HG02938 (cell line): Measurements from ENCODE around the gene BMPR1B.

Experiments
- ATAC-seq: cut with Tn5 transposase; IDR thresholded peaks from one replicate; pipeline ENCODE4 v1.9.1; 2021; ENCODE audit warnings: mild to moderate bottlenecking, moderate library complexity; ENCODE audit not compliant: unreplicated experiment

Gene BMPR1B

DNA sequence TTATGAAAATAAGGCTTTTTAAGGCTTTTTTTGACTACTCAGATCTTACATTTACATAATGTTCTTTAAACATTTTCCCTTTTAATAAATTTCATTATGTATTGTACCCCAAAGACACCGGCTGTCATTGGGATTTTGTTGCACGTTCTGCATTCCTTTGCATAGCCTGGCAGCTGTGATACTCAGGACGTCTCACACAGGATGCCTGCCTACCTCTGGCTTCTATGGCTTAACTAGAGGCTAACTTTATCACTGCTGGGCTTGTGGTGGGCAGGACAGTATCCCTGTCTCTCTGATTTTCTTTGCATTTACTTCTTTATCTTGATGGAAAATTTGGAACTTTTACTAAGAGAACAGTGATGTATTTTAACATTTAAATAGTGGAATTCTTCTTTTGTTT, 147.8 kb downstream of the BMPR1B start:
- ATAC-seq = no peak

DNA sequence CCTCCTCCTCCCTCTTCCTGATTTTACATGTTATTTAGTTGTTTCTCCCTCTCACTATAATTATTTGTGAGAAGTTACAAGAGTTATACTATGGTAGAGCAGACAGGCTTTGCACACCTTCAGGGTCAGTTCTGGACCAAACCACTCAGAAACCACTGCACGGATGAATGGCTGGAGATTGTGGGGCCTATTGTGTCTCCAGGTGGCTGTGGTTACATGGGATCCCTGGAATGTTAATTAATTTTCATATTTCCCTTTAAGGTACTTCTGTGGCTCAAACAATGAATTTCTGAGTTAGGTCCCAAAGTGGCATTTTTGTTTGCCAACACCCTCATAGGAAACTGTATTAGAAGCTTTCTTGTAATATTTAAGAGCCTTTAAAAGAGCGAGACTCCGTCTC, 151.9 kb downstream of the BMPR1B start:
- ATAC-seq = no peak

DNA sequence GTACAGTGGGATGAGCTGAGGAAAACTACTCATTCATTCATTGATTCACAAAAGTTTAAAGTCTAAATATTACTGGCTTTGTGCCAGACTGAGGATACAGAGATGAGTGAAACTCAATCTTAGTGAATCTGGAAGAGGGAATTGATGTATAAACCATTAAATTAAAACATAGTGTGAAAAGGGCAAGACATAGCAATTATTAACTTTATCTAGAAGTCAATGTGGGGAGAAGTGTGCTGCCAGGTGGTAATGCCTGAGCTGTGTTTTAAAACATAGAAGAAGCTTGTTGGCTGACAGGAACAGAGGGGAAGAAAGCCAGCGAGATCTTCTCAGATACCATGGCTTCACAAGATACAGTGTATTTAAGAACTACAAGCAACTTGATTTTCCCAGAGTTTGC, 153.4 kb downstream of the BMPR1B start:
- no peak for ATAC-seq

DNA sequence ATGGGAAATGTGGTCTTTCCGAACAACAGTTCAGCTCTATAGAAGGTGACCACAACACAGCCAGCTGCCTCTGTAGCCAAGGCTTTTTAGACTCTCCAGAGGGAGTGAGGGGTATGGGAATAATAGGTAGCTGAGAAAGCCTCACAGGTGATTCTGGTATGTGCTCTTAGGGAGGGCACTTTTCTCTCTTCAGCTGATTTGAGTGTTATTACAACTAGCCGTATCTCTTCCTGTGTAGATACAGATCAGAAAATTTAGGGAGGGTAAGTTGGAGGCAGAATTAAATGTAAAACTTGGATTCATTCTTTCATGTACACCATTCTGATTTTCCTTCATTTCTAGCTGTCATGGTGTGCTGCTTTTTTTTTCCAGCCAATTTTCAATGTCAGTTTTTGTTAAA, 154.9 kb downstream of the BMPR1B start:
- ATAC-seq = no peak

DNA sequence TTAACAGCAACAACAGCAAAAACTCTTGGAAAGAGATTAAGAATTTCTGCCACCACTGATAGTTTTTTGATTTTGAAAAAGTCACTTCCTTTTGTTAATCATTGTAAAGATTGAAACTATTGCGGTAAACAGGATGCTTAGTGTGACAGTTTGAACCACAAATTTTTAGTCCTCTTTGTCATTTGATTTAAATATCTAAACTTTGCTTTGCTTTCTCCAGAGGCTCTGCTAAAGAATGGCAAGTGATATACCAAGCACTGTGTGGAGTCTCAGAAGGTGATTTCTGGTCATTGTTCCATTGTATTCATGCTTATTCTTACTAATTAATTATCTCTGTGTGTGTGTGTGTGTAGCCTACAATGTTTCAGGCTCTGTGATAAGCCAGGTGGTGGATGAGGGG, 155.6 kb downstream of the BMPR1B start:
- ATAC-seq = peak; percentile 92

DNA sequence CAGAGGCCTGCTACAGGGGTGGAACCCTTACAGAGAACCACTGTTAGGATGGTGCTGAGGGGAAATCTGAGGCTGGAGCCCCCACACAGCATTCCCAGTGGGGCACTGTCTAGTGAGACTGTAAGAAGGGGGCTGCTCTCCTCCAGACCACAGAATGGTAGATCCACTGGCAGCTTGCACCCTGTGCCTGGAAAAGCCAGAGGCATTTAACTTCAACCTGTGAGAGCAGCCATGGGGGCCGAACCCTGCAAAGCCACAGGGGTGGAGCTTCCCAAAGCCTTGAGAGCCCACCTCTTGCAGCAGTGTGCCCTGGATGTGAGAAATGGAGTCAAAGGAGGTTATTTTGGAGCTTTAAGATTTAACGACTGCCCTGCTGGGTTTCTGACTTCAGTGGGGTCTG, 159.4 kb downstream of the BMPR1B start:
- ATAC-seq = no peak

DNA sequence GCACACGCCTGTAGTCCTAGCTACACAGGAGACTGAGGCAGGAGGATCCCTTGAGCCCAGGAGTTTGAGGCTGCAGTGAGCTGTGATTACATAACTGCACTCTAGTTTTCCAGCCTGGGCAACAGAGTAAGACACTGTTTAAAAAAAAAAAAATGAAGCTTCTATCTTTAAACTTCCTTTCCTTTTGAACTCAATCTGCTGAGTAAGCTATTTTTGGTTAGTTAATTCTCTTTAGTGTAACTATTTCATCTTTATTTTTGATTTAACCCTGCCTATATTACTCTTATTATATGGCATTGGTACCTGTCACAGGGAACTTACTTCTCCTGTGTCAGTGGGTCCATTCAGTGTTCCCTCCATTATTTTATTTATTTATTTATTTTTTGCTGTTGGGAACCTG, 160.8 kb downstream of the BMPR1B start:
- ATAC-seq = no peak

DNA sequence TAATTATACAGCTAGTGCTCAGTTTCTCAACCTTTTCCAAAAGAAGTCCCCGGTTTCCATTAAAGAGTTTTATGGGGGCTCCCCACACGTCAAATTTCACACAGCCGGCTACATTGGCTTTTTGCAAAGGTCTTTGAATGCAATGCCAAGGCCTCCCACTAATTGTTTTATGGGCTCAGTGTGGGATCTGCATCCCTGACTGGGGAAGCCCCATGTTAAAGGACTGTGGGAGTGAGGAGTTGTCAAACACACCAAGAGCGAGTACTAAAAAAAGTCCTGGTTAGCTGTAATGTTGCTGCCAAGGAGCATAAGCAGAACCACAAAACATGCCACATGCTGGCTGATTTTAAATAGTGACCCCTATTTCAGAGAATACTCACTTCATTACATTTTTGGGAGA, 162.6 kb downstream of the BMPR1B start:
- no peak for ATAC-seq

DNA sequence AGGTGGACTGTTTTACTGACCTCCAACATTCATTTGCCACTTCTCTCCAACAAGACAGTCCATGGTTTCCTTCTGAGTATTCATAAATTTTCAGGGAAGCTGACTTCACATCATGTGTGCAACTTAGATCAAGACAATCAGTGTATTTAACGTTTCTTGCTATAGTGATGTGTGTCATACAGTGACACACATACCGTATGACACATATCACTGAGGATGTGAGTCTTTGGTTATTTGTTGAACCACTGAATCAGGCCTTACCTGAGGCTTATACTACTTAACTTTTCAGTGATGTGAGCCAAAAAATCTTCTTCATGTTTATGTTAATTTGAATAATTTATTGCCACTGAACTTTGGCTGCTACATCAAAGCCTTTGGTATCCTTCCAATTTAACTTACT, 166.8 kb downstream of the BMPR1B start:
- ATAC-seq = no peak

DNA sequence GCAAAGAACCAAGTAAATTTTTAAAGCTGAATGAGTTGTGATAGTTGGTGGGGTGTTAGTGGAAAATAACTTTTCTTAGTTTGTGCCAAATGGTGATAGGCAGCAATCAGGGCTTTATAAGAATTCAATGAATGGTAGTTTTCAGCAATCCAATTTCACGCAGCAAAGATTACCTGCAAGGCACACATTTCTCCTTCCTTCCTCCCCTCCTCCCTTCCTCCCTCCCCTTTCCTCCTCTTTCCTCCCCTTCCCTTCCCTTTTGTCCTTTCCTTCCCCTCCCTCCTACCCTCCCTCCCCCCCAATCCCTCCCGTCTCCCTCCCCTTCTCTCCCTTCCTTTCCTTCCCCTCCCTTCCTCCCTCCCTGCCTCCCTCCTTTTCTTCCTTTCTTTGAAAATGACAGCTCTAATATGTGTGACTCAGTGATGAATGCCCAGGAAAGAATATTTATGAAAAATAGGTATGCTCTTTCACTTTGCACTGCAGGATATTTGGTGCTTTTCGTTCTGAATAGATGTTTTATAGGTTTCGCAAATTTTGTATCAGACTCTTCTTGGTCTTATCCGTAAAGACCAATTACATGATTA, 168.1 kb downstream of the BMPR1B start:
- no peak for ATAC-seq

DNA sequence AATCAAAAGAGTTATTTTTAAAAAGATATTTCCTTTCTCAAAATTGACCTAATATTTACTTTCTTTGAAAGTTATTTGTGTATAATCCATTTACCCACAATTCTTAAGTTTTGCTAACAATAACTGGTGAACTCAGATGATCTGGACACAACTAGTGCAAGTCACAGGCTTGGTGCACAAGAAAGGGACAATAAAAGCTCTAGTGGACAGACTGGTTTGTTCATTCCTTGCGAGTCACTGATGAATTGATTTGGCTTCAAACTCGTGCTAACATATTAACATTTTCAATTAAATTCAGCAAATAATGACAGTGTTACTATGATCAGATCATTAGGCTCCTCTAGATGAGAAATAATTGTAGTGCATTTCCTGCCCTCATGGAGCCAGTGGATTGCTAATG, 169.2 kb downstream of the BMPR1B start:
- ATAC-seq = no peak

DNA sequence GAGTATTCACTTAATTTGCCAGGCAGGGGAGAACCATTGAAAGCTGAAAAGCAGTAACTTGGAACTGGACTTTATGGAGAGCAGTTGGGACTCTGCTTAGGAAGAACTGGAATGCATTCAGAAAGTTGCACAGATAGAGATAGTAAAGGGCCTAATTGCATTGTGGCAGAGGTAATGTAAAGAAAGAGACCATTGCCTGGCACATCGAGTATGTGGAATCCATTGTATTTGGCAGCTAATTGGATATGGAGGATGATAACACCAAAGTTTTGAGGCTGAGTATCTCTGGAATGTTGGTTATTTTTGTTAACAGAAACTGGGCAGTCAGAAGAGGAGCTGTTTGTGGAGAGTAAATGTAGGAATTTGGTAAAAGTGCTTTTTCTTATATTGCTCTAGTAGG, 169.9 kb downstream of the BMPR1B start:
- ATAC-seq = no peak

DNA sequence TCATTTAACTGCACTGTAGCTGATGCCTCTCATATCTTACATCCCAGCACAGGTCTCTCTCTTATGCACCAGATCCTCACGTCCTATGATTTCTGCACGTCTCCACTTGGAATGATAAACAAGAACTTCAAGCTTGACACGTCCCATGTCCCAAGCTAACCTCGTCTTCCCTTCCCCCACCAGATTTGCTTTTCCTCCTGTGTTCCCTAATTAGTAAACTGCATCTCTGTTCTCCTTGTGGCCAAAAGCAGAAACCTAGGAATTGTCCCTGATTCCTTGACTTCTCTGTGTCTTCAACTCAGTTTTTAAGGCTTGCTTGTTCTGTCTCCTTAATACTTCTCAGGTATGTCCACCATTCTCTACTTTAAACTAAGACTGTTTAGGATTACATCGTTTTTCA, 171.9 kb downstream of the BMPR1B start:
- ATAC-seq = no peak

DNA sequence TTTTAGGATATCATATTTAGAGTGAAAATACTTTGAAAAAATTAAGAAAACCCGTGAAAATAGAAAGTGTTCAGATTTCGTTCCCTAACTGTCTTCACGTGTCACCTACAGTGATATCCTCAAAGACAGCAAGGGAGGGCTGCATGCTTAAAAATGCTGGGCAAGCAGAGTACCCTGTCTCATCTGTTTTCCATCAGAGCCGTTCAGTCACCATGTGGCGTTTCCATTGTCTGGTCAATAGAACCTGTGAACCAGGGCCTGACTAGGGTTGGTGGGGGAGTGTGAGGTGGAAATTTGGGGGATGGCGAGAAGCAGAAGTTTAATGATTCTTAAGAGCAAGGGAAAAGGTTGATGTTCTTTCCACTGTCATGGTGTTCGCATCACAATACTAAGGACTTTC, 173.9 kb downstream of the BMPR1B start:
- ATAC-seq = no peak

DNA sequence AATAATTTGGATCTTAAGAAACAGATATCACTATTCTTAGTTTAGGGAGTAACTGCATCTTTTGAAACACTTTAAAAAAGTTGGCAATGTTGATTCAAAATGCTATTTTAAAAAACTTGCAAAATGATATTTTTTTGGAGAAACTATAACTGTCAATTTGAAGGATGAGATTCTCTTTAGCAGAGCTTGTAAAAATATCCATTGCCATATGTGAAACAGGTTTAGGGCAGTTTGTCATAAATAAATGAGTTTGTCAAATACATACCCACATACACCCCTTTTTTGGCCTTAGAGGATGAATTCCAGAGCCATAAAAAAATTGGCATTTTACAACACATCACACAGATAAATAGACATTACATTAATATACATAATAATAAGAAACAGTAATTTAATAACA, 174.6 kb downstream of the BMPR1B start:
- ATAC-seq = no peak

DNA sequence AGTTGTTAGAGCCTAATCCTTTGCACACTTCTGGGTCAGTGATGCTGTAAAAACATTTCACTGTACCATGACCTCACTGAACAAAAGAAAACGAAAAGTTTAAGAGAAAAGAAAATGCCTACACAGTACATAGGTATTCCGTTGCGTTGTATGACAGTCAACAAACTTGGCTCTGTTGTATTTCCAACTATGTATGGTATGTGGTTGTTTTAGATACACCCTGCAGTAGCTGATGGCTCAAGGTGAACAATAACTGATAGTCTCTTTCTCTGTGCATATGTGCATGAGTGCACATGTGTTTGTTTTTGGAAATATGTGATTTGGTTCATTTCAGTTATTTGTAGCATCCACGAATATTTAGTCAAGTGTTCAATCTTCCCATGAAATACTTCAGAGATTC, 176.0 kb downstream of the BMPR1B start:
- no peak for ATAC-seq

DNA sequence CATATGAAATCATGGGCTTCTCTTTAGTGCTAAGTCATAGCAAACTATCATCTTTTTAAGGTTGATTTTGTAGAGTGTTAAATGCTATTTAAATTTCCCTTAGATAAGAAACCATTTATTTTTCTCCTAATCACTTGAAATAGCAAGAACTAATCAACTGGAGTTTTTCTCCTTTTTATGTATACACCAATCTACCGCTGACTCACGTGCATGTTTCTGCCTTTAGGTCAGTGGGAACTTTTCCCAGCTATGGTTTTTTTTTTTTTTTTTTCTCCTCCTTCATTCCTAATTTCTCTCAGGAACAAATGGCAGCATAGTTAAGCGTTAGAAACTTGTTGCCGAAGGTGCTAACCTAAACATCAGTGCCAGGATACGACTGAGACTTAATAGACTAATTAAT, 176.4 kb downstream of the BMPR1B start:
- ATAC-seq = no peak

DNA sequence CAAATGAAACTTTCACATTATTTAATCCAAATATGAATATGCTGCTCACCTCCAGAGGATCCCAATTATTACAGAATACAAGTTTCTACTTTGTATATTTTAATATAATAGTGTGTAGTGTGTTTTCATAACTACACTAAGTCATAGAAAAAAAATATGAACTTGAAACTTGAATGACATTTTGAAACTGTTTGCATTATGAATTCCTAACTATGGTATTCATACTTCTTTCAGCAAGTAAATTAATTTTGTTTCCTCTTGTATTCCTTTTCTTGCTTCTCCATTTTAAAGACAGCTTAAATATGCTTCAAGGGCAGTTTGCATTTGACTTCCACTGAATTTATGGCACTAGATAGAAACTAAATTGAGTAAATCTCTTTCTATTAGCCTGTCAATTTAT, 177.1 kb downstream of the BMPR1B start:
- no peak for ATAC-seq

DNA sequence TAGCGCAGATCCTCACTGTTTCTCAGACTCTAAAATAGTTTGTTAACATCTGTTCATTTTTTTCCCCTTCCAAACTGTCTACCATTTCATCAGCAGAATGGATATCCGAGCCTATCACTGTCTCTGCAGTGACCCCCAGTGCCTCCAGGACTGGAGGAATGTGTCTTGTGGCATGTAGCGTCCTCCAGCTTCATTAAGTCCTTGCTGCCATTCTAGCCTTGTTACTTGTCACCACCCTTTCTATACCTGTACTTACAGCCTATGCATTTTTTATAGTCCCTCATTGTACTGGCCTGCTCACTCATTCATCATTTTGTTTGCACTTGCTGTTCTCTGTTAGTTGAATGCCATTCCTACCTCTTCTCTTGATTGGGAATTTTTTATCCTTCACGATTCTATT, 179.1 kb downstream of the BMPR1B start:
- no peak for ATAC-seq

DNA sequence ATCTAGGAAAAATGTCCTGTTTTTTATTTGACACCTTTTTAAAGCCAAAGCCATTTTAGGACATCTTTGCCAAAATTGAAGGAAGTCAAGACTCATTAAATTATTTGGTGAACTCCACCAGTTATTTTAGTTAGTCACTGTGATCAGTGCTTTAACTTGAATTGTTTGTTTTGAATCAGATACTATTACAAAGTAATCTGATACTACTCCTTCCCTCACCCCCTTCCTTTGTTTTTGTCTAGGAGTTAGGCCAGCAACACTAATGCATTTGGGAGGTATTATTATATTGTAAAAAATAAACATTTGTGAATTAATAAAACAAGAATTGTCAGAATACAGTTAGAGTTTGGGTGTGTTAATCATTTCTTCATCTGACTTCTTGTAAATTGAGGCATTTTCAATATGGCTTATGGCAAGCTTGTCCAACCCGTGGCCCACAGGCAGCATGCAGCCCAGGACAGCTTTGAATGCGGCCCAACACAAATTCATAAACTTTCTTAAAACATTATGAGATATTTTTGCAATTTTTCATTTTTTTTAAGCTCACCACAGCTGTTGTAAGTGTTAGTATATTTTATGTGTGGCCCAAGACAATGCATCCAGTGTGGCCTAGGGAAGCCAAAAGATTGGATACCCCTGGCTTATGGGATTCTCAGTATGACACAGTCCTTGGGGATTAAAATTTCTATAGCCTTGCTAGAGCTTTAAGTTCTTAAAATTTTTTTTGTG, 182.2 kb downstream of the BMPR1B start:
- no peak for ATAC-seq

DNA sequence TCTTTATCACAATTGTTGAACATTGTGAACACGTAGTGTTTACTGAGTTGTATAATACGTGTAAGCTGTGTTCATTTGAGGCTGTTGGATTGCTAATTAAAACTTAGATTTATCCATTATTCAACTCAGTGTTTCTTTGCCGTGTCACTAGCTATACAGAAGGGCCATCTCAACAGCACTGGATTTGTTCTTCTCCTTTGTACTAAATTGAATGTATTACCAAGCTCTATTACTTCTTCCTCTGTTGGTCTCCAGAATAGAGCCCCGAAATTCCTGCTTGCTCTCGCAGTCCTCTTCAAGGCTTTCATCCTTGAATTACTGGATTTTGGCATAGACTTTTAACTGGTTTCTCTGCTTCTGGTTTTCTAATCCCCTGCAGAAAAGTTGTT, 182.8 kb downstream of the BMPR1B start:
- ATAC-seq = no peak

DNA sequence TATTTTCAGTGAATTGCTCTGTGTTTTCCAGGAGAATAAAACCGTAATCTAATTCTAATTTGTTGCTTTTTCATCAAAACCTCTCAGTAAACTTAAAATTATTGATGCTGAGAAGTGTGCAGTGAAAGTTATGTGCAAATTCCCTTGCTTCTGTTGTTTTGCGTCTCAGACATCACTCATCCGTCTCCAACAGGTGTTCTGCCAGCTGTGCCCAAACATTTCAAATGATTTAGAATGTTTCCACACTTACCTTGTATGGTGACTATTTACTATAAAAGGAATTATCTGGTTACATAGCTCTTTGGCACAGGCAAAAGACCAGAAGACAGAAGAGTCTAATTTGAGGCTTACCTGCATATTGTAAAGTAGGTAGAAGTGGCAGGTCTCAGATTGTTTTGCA, 184.0 kb downstream of the BMPR1B start:
- ATAC-seq = no peak

DNA sequence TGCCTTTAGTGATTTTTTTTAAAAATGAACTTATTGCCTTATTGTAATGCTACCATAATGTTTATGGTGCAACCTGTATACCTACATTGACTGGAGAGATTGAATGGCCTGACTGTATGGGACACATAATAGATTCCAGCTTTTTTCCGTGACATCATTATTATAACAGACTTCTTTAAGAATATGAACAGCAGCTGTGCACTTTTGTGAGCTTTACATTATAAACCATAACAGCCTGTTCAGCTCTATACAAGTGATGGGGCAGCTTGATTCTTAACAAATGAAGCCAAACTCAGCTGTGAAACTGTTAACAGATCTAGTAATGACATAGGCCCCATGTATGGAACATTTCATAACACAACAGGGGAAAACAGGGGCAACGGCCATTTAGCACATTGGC, 187.0 kb downstream of the BMPR1B start:
- no peak for ATAC-seq
